Tibial nerve (tissue), 4 donors: ENCODE data around the gene LBHD1. TPM values are rescaled to one million over a fixed set of nuclear protein-coding genes. Genes with fewer than 3 reads are reported as not detected.

Source experiments
- DNase-seq, 2 donors: peaks; one replicate each; pipeline ENCODE4 v3.0.0-alpha.2; 2019; ENCODE audit warnings: low spot score in 2 of 2
- H3K27ac ChIP-seq, 4 donors: fragments of 200-600 bp; sonication (generic) in 3 of 4; one replicate each; pipeline ENCODE4 v1.5.1; 2017 to 2019; ENCODE audit warnings: mild to moderate bottlenecking in 1 of 4
- H3K27me3 ChIP-seq, 2 donors: fragments of 200-600 bp; sonication (generic) in 1 of 2; one replicate each; pipeline versions ENCODE4 v1.5.1 to v1.6.0; 2017 to 2019
- H3K36me3 ChIP-seq, 3 donors: fragments of 200-600 bp; sonication (generic); one replicate each; pipeline ENCODE4 v1.5.1; 2018 to 2019
- H3K4me1 ChIP-seq, 4 donors: fragments of 200-600 bp; sonication (generic) in 3 of 4; one replicate each; pipeline ENCODE4 v1.5.1; 2017 to 2019
- H3K4me3 ChIP-seq, 4 donors: fragments of 200-600 bp; sonication (generic) in 3 of 4; one replicate each; pipeline ENCODE4 v1.5.1; 2017 to 2019; ENCODE audit warnings: mild to moderate bottlenecking in 1 of 4, moderate library complexity in 1 of 4
- H3K9me3 ChIP-seq, 4 donors: fragments of 200-600 bp; sonication (generic) in 3 of 4; one replicate each; pipeline ENCODE4 v1.5.1; 2017 to 2019
- EP300 ChIP-seq, 2 donors: sonication (generic); formaldehyde crosslinking; IDR thresholded peaks; one replicate each; pipeline ENCODE4 v1.6.1; 2017; ENCODE audit warnings: antibody characterized with exemption in 2 of 2, mild to moderate bottlenecking in 1 of 2
- POLR2A ChIP-seq, 2 donors: fragments of 450-650 bp; IDR thresholded peaks; one replicate each; pipeline ENCODE4 v1.6.1; 2017; ENCODE audit warnings: antibody characterized with exemption in 2 of 2, mild to moderate bottlenecking in 2 of 2, moderate library complexity in 2 of 2
- WGBS, 2 donors: methylation state at CpG; one replicate each; pipeline ENCODE4 v1.1.5; 2018; 5-methylcytosine and 5-hydroxymethylcytosine counted together
- total RNA-seq, 4 donors: library from RNA; depleted of rRNA; stranded (reverse); fragments of >200 nt; gene quantifications; one replicate each; pipeline ENCODE4 v1.1.0, GENCODE V29; 2016
- TF ChIP-seq, protein P1 (sequence below), 5 experiments: fragments of 200-600 bp in 3 of 5; fragments of 450-650 bp in 2 of 5; sonication (generic) in 3 of 5; IDR thresholded peaks; one replicate each; pipeline ENCODE4 v1.5.1; 2016 to 2019; ENCODE audit warnings: antibody characterized with exemption in 5 of 5, mild to moderate bottlenecking in 3 of 5, moderate library complexity in 2 of 5

Gene LBHD1
- total RNA-seq, 4 donors from 2014 or later = 3.9 to 11.1 (median 5.4) TPM

- Histone ChIP-seq H3K9me3 (no peaks in the 10 kb centered on the region), H3K36me3 (peaks cover 0 to 41% (median 4%) of the 10 kb centered on the region in 3 donors), H3K27me3 (no peaks in the 10 kb centered on the region), H3K4me1 (peaks cover 0 to 49% (median 31%) of the 10 kb centered on the region in 4 donors), H3K27ac (peak overlapping the region; percentile 71 to 95 (median 92)), H3K4me3 (peak overlapping the region; percentile 25 to 70 (median 58))
- 1 to 2% methylated on average over 38 to 47 of the region's 47 CpGs for WGBS, 2 donors
- TF ChIP-seq, protein P1, sequence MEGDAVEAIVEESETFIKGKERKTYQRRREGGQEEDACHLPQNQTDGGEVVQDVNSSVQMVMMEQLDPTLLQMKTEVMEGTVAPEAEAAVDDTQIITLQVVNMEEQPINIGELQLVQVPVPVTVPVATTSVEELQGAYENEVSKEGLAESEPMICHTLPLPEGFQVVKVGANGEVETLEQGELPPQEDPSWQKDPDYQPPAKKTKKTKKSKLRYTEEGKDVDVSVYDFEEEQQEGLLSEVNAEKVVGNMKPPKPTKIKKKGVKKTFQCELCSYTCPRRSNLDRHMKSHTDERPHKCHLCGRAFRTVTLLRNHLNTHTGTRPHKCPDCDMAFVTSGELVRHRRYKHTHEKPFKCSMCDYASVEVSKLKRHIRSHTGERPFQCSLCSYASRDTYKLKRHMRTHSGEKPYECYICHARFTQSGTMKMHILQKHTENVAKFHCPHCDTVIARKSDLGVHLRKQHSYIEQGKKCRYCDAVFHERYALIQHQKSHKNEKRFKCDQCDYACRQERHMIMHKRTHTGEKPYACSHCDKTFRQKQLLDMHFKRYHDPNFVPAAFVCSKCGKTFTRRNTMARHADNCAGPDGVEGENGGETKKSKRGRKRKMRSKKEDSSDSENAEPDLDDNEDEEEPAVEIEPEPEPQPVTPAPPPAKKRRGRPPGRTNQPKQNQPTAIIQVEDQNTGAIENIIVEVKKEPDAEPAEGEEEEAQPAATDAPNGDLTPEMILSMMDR (IDR thresholded peaks at IDR 0.05) = peak in 4 of 5 experiments; percentile 3 to 56 (median 18)
- peak; percentile 79 to 87 for TF ChIP-seq EP300 (IDR thresholded peaks at IDR 0.05)
- peak; percentile 33 to 70 for TF ChIP-seq POLR2A (IDR thresholded peaks at IDR 0.05)
- DNase-seq = peak; percentile 97 to 98
These were observed 37.4 kb upstream of the LBHD1 start for GRCh38 chr11:62709247-62710000.

- H3K36me3 ChIP-seq = peaks cover 0 to 35% (median 0%) of the 10 kb centered on the region in 3 donors
- TF ChIP-seq, protein P1 (IDR thresholded peaks at IDR 0.05) = no peak
- no peak for TF ChIP-seq EP300 (IDR thresholded peaks at IDR 0.05)
- TF ChIP-seq POLR2A (IDR thresholded peaks at IDR 0.05) = no peak
- no peaks in the 10 kb centered on the region for H3K9me3 ChIP-seq
- no peaks in the 10 kb centered on the region for H3K27me3 ChIP-seq
- WGBS, 2 donors = 2 to 4% methylated on average over 7 of the region's 7 CpGs
- peak overlapping the region; percentile 25 to 70 (median 58) for H3K4me3 ChIP-seq
- no peak for DNase-seq
- peak overlapping the region; percentile 71 to 95 (median 92) for H3K27ac ChIP-seq
- H3K4me1 ChIP-seq = peaks cover 0 to 49% (median 31%) of the 10 kb centered on the region in 4 donors
These were observed 36.7 kb upstream of the LBHD1 start for GRCh38 chr11:62708793-62709192.

DNA sequence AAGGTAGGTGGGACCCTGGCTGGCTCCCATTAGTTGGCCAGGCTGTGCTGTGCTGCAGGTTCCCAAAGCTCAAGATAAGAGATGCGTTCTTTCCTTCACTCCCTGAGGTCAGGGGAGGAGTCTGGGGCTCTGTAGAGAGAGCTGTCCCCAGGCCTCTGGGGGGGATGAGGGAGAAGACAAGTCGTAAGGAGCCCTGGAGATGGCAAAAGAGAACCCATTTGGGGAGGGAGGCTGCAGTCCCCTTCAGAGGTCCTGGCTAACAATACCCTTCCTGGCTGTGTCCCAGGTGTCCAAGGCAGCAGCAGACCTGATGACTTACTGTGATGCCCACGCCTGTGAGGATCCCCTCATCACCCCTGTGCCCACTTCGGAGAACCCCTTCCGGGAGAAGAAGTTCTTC is 36.3 kb upstream of the LBHD1 start:
- H3K4me1 ChIP-seq = peaks cover 0 to 49% (median 31%) of the 10 kb centered on the region in 4 donors
- 71 to 79% methylated on average over 5 of the region's 5 CpGs for WGBS, 2 donors

DNA sequence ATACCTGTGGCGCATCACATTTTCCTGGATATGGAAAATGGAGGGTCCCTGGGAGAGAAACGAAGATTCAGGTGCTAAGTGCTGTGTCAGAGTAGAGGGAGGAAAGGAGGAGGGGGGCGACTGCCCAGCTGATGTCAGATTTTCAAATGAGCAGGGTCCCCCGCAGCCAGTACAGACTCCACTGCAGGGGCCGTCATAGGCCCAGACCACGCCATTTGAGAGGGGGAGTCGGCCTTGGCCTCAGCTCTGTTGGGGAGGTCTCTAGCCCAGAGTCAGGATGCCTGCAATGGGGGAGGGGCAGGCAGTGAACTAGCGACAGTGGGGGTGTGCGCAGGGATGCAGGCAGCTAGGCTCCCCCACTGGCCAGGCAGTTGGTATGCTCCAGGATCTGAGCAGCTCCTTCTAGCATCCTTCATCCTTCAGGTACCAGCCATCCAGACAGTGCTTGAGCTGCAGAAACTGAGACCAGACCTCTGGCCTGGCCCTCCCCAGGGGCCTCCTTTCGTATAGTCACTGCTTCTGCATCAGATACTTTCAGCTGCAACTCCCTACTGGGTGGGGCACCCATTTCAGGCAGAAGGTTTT is 35.3 kb upstream of the LBHD1 start, which contains the start of the genes BSCL2 and GNG3:
BSCL2 (minus strand) TSS at position 148 of the 585 bp plus-strand sequence. CDS start 229 bp downstream, outside the sequence.
GNG3 (plus strand) TSS at position 400 of the 585 bp plus-strand sequence. CDS start 620 bp downstream, outside the sequence.
- DNase-seq = no peak
- Histone ChIP-seq H3K27ac (peak within 1 kb of the TSS; percentile 71 to 95 (median 92)), H3K4me3 (peak within 1 kb of the TSS; percentile 66 to 86 (median 78))

More for the DNA sequence above, 36.3 kb upstream of the LBHD1 start:
- peak overlapping the region in 2 of 4 donors; percentile 50 to 70 for H3K4me3 ChIP-seq
- no peaks in the 10 kb centered on the region for H3K27me3 ChIP-seq
- TF ChIP-seq POLR2A (IDR thresholded peaks at IDR 0.05) (no peak), EP300 (IDR thresholded peaks at IDR 0.05) (no peak)
- TF ChIP-seq, protein P1 (IDR thresholded peaks at IDR 0.05) = no peak
- H3K36me3 ChIP-seq = peaks cover 0 to 31% (median 0%) of the 10 kb centered on the region in 3 donors
- peak overlapping the region; percentile 71 to 95 (median 92) for H3K27ac ChIP-seq
- DNase-seq = no peak
- H3K9me3 ChIP-seq = no peaks in the 10 kb centered on the region

More for the DNA sequence above, 35.3 kb upstream of the LBHD1 start, which contains the start of the genes BSCL2 and GNG3:
- Histone ChIP-seq H3K9me3 (no peaks in the 10 kb centered on the region), H3K4me1 (peaks cover 0 to 49% (median 31%) of the 10 kb centered on the region in 4 donors), H3K27me3 (no peaks in the 10 kb centered on the region), H3K36me3 (peaks cover 0 to 27% (median 0%) of the 10 kb centered on the region in 3 donors)
- 78% methylated on average over 8 to 9 of the region's 10 CpGs for WGBS, 2 donors
- no peak for TF ChIP-seq EP300 (IDR thresholded peaks at IDR 0.05)
- no peak for TF ChIP-seq POLR2A (IDR thresholded peaks at IDR 0.05)
- TF ChIP-seq, protein P1 (IDR thresholded peaks at IDR 0.05) = no peak
